NCI-H510A (cell line): ENCODE measurements around the gene A1CF.

Experiments
- DNase-seq: peaks from one replicate; lab custom pipeline; 2025; lab: John Stamatoyannopoulos, UW

Gene A1CF

GRCh38 chr10:50861370-50861769 lies 24.1 kb downstream of the A1CF start:
- no peak for DNase-seq

- no peak for DNase-seq
Measured at GRCh38 chr10:50857579-50857978, 27.8 kb downstream of the A1CF start.

GRCh38 chr10:50855461-50855860 lies 30.0 kb downstream of the A1CF start:
- no peak for DNase-seq

- no peak for DNase-seq
Measured at GRCh38 chr10:50855015-50855414, 30.4 kb downstream of the A1CF start.

GRCh38 chr10:50853557-50853956 lies 31.9 kb downstream of the A1CF start:
- no peak for DNase-seq

- no peak for DNase-seq
Measured at GRCh38 chr10:50851884-50852671, 33.3 kb downstream of the A1CF start.

- no peak for DNase-seq
Measured at GRCh38 chr10:50850578-50851230, 34.7 kb downstream of the A1CF start.

- no peak for DNase-seq
Measured at GRCh38 chr10:50846753-50847152, 38.7 kb downstream of the A1CF start.

GRCh38 chr10:50837095-50837494 lies 48.3 kb downstream of the A1CF start:
- no peak for DNase-seq

- DNase-seq = no peak
Measured at GRCh38 chr10:50832171-50832751, 53.2 kb downstream of the A1CF start.

GRCh38 chr10:50830066-50830465 lies 55.4 kb downstream of the A1CF start:
- no peak for DNase-seq

- DNase-seq = no peak
Measured at GRCh38 chr10:50824782-50825181, 60.6 kb downstream of the A1CF start.

- no peak for DNase-seq
Measured at GRCh38 chr10:50823789-50824188, 61.6 kb downstream of the A1CF start.

- DNase-seq = no peak
Measured at GRCh38 chr10:50809596-50809995, 75.8 kb downstream of the A1CF start.

- DNase-seq = no peak
Measured at GRCh38 chr10:50807851-50808776, 77.3 kb downstream of the A1CF start.

GRCh38 chr10:50805981-50806622 lies 79.3 kb downstream of the A1CF start:
- DNase-seq = no peak

GRCh38 chr10:50799595-50799994 lies 85.8 kb downstream of the A1CF start:
- DNase-seq = no peak

GRCh38 chr10:50798297-50798696 lies 87.1 kb downstream of the A1CF start:
- no peak for DNase-seq

GRCh38 chr10:50796693-50797092 lies 88.7 kb downstream of the A1CF start:
- DNase-seq = no peak

- DNase-seq = no peak
Measured at GRCh38 chr10:50794490-50794889, 90.9 kb downstream of the A1CF start.
